Skin epidermis (tissue), 12 donors: ENCODE measurements around the gene CXCR6.

Experiments used
- H3K27ac ChIP-seq, 21 experiments: fragments of 200-600 bp; sonication (generic) in 11 of 21; one replicate each; pipeline ENCODE4 v1.5.0; 2020; ENCODE audit warnings: mild to moderate bottlenecking in 3 of 21, inconsistent platforms in 2 of 21, moderate library complexity in 2 of 21
- H3K4me3 ChIP-seq, 7 experiments: fragments of 200-600 bp; sonication (generic) in 2 of 7; one replicate each; pipeline ENCODE4 v1.5.0; 2020; ENCODE audit warnings: inconsistent platforms in 2 of 7, mild to moderate bottlenecking in 2 of 7, moderate library complexity in 1 of 7

CXCR6 gene

DNA sequence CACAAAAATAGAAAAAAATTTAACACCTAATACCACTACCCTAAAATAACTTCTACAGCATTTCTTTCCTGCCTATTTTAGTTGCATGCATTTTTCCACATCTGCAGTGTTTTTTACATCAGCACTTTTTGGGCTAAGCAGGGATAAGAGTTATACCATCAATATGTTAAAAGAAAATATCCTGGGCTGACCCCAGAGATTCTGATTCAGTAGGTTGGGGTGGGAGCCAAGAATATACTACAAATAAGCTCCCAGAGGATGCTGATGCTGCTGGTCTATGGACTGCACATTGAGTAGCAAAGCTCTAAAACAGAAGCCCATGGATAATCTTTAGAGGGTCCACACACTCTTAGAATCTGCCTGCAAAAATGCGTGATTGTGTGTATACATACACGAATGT lies 37.6 kb downstream of the CXCR6 start:
- Histone ChIP-seq H3K27ac (peak overlapping the region in 7 of 21 experiments; percentile 20 to 87 (median 52)), H3K4me3 (no peak overlapping the region)

DNA sequence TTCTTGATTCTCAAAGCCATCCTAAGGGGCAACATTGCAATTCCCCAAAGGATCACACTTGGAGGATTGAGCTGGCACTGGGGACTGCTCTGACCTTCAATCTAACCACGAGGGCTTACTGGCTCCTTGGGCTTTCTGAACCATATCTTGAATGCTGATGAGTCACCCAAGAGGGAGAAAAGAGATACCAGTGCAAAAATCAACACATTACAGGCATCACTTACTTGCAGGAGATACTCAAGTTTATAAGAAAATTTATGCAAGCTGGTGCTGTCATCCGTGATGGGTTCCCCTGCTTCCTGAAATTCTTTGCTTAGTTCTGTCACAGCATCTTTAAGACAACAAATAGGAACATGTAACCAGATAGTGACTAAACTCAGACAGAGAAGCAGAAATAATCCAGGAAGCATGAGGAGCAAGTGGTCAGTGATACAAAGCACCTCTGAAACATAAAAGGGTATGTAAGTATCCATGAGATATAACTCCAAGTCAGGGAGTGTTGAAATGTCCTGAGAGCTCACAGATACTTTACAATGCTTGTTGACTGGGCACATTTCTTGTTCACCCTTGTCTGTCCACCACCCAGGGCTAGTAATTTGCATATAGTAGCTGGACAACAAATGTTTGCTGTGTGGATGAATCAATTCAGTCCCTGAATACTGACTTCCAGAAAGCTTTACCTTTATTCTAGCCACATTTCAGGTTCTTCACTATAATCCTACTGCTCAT lies 38.2 kb downstream of the CXCR6 start:
- H3K4me3 ChIP-seq, result no peak overlapping the region
- peak overlapping the region in 7 of 21 experiments; percentile 20 to 87 (median 52) for H3K27ac ChIP-seq

DNA sequence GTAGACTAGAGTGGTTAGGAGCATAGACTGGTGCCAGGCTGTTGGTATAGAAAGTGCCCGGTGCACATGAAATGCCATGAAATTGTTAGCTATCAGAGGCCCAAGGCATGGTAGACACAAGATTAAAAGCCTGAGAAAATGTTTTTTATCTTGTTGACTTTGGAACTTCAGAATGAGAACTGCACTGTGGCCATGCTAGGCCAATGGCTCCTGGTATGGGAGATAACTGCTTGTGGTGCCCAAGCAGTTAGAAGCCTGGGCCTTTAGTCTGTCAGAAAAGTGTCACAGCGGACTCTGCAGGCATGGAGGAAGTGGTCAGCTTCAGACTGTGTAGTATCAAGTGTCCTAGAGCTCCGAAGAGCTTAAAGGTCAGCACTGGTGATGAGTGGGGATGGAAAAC lies 40.5 kb downstream of the CXCR6 start:
- Histone ChIP-seq H3K27ac (peak overlapping the region in 4 of 21 experiments; percentile 23 to 56 (median 38)), H3K4me3 (no peak overlapping the region)

DNA sequence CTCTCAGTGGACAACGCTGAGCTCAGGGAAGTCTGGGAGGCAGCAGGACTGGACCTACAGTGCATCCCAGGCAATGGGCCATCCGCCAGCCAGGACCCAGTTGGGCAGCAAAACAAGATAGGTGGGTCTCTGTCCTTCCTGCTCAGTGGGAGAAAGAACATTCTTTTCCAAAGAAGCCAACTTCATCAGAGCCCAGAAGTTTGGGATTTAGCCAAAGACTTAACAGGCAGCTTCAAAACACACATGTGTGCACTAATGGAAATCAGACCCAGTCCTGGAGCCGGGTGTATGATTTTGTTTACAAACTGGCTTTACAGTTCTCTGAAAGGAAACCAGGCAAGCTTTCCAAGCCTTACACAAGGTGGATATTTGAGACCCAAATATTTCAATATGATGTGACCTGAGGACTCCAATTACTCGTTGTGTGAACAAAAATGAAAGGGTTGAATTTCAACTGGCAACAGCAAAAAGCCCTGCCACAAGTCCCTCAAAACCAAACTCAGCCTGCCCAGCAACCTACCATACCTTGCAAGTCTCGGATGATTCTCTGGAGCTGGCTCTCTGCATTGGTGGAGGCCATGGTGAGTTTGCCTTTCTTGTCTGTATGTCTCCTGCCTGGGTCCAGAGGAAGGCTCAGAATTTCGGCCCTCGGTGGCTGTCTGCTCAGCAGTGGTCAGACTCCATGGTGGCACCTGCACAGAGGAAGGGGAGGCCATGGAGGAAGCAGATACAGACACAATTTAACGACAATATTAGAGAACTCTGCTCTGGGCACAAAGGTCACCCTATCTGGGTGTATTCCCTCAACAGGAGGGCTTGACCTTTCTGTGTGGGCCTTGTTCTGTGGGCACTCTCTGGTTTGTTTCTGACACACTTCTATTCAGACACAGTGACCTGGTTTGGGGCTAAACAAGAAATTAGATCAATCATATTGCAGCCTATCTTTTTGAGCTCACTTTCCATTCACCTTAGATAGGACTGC lies 41.4 kb downstream of the CXCR6 start:
- Histone ChIP-seq H3K4me3 (no peak overlapping the region), H3K27ac (peak overlapping the region in 10 of 21 experiments; percentile 7 to 56 (median 28))

DNA sequence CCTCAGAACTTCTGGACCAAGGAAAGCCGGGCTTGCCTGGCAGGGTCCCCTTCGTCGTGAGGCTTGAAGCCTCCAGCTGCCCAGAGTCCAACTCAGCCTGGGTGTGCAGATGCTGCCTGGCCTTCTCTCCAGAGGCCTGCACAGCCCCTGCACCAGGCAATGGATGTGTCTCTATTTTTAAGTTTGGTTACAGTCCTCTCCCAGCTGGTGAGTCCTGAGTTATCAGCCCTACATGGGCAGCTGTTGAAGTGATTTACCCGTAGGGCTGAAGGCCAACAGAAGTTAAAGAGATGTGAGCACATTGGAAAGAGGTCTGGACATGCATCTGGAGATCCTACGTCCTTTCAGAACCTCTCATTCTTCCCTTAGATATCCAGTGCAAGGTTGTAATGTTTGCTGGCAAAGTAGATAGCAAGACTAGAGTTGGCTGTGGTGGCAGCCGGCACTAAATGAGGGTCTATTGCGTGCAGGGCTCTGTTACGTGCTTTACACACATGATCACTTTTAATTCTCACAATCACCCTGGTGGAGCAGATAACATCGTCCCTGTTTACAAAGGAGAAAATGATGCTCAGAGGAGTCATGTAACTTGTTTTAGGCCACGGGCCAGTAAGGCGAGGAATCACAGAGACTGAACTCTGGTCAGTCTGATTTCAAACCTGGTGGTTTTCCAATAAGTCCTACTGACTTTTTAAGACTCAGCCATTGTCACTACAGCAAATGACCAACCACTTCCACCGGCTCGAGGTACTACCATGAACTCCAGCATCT lies 42.5 kb downstream of the CXCR6 start:
- no peak overlapping the region for H3K4me3 ChIP-seq
- peak overlapping the region in 10 of 21 experiments; percentile 18 to 80 (median 49) for H3K27ac ChIP-seq

DNA sequence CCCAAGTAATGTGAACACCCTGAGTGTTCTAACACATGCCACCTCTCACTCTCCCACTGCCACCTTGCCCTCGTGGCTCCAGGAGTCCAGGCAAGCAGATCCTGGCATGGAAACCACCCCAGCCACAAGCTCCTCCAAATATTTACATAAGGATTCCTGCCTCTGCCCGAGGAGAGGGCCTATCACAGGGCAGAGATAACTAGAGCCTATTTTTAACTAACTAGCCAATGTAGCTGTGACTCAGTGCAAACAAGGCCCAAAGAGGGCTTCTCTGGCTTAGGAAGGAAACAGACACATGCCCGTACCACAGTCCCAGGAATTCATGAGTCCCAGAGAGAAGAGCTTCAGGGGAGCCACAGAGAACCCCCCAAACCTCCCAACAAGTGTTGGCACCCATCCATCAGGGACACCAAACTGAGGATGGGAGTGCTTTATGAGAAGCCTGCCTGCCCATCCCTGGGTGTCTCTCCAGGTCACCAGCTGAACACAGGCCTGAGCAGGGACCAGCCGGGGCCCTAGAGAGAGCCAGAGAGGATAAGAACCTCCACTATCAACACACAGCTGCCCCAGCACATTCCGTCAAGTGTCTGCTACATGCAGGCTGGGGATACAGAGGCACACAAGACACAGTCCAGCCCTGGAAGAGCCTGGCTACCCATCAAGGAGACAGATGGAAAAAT lies 43.2 kb downstream of the CXCR6 start:
- Histone ChIP-seq H3K4me3 (no peak overlapping the region), H3K27ac (peak overlapping the region in 16 of 21 experiments; percentile 3 to 80 (median 44))

DNA sequence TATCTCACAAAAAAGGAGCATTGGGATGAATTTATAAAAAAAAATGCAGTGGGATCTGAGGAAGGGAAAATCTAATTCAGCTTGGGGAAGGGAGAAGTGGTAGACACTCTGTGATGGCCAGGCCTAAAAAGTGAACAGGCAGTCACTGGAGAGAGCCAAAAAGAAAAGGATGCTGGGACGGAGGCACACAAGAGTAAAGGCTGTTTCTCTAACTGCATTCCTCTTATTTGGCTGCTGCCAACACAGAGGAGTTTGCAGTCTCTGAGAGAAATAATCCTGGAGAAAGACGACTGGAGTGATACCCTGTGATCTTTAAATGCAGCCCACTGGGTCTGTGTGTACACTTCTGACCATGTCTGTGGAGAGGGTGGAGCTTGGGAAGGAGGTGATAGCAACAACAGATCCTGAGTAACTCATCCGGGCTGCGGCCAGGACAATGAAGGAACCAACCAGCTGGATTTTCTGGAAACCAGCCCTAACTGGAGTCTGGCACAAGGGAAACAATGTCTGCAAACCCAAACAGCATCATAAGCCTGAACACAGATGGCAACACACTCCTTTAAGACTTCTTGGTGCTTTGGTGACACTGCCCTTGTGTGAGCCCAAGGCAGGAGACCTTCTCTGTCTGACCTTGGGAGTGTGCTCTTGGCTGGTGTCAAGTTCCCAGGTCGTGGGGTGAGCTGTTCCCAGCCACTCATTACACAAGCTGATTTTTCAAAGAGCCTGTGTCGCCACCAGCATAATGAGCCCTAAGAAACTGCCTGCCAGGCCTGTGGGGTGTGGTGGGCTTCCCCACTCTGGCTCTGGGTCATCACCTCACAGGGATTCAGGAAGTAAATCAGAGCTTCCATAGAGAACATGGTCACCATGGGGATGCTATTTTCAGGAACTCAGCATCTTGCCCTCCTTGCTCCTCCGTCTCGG lies 44.4 kb downstream of the CXCR6 start:
- Histone ChIP-seq H3K4me3 (no peak overlapping the region), H3K27ac (peak overlapping the region in 19 of 21 experiments; percentile 4 to 80 (median 52))

DNA sequence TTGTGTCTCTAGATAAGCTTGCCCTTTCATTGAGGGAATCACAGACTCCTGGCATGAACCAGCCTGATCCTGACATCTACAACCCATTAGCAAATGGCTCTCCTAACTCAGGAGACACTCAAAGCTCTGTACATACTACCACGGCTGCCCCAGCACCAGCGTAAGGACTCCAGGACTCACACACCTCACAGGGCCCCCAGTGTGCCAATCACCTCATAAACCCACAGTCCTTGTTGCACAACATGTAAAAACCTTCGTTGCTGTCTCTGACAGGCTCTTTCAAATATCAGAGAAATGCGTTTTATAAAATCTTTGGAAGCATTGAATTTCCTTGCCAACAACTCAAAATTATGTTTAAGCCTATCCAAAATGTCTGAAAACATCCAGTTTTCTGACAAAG lies 45.1 kb downstream of the CXCR6 start:
- H3K27ac ChIP-seq, result peak overlapping the region in 19 of 21 experiments; percentile 4 to 80 (median 52)
- no peak overlapping the region for H3K4me3 ChIP-seq

DNA sequence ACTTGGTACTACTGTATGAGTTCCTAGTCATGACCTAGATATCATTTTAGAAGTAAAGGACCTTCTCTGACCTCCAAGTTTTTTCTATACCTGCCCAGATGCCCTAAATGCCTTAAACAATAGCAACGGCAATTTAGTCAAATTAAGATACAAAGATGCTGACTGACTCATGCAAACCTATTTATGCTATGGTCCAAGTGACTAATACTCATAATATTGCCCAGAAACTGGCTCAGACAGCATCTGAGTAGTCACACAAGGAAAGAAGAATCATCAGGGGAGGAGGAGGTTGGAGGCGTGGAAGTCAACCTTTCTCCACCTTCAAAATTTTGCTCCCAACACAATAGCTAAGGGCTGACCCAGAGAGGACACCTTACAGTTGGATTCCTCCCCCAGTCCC lies 45.5 kb downstream of the CXCR6 start:
- H3K4me3 ChIP-seq, result no peak overlapping the region
- peak overlapping the region in 18 of 21 experiments; percentile 24 to 80 (median 58) for H3K27ac ChIP-seq

DNA sequence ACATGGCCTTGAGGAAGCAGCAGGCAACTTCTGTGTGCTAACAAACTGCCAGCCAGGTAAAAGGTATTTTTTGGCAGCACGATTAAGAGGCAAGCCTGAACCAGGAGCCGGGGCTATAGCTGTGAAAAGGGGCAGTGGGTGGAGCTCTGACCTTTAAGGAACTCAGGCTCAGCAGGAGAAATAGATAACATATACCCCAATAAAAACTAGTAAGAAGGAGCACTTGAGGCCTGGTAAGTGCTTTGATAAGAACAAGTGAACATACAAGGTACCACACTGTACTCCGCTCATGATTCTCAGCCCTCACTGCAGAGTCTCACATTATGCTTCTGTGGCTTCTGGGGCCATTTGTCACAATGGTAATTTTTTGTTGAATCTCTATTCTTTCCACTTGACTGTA lies 46.9 kb downstream of the CXCR6 start:
- H3K27ac ChIP-seq, result peak overlapping the region in 10 of 21 experiments; percentile 18 to 80 (median 54)

DNA sequence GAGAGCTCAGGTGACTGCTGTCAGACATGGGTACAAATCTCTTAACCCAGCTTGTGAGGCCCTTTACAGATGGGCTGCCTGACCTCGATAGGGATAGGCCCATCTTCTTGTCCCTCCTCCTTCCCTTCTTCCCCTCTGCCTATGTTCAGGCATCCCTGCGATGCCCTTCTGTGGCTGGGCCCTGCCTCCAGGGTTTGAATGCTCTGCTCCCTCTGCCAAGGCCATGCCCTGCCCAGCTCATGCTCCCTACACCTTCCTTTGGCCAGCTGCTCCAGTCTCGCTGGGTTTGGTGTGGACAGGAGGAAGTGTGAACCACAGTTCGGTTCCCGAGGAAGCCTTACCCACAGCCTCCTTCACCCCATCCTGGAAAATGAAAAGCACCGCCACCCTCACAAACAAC lies 48.1 kb downstream of the CXCR6 start:
- H3K4me3 ChIP-seq, result no peak overlapping the region
- peak overlapping the region in 11 of 21 experiments; percentile 11 to 99 (median 94) for H3K27ac ChIP-seq

More for the DNA sequence above, 46.9 kb downstream of the CXCR6 start:
- no peak overlapping the region for H3K4me3 ChIP-seq

DNA sequence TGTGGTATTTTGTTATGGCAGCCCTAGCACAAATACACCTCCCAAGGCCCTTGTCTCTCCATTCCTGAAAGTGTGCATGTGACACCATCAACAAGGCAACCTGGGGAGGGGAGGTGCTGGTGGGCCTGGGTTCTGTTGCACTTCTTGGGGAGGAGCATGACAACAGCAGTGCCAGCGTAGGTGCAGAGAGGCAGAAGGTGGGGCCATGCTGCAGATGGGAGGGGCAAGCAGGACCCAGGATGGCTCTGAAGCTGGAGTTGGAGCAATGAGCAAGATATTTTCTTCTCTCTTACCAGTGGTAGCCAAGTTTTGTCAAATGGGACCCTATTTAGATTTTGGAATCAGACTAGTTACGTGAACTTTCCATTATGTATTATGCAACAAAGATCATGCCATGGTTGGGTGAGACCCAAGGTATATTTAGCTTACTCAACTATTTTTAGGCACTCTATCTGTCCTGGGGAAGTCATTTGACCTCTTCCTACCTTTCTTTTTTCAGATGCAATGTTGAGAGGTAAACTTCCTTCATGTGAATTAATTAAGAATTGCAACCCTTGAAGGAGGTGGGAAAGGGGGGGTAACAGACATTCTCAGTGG lies 49.0 kb downstream of the CXCR6 start:
- Histone ChIP-seq H3K4me3 (no peak overlapping the region), H3K27ac (peak overlapping the region in 13 of 21 experiments; percentile 13 to 99 (median 94))

DNA sequence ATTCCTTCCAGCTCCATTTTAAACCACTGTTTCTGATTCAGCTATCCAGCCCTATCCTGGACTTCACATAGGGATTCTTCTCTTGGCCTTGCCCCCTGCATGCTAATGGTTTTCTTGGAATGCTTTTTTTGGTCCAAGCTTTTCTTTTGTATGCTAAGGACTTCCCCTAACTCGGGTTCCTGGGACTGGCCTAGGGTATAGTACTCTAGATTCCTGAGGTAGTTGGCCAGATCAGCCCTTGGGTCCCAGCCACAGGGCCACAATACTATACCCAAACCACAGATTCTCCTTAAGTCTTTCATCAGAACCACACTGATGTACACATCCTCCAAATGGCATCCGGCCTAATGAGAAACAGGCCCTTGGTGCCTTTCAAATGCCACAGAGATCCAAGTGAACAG lies 49.6 kb downstream of the CXCR6 start:
- peak overlapping the region in 16 of 21 experiments; percentile 9 to 99 (median 76) for H3K27ac ChIP-seq
- H3K4me3 ChIP-seq, result no peak overlapping the region

DNA sequence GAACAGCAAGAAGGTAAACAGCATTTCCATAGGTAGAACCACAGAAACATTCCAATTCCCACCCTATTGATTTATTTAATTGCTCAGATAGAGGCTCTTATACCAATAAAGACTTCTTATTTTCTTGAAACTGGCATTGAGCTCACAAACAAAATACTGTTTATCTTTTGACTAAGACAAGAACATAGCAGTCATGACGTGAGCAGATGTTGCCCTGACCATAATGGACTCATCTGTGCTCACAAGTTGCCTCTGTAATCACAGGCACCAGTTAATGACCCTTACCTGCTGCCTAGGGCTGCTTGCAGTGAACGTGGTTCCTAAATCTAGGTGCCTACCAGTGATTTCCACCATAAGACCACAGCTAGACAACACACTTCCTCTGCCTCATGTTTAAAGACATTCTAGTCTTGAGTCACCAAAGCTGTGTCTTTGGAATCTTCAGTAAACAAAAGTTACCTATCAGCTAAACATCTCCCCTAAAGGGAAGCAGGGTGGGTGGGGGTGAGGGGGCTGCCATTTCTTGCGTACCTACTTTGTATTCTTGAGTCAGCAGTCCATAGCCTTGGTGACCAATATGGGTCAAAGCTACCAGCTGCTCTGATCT lies 50.3 kb downstream of the CXCR6 start:
- Histone ChIP-seq H3K4me3 (peak overlapping the region in 2 of 7 experiments; percentile 1 to 93), H3K27ac (peak overlapping the region in 17 of 21 experiments; percentile 4 to 99 (median 57))

DNA sequence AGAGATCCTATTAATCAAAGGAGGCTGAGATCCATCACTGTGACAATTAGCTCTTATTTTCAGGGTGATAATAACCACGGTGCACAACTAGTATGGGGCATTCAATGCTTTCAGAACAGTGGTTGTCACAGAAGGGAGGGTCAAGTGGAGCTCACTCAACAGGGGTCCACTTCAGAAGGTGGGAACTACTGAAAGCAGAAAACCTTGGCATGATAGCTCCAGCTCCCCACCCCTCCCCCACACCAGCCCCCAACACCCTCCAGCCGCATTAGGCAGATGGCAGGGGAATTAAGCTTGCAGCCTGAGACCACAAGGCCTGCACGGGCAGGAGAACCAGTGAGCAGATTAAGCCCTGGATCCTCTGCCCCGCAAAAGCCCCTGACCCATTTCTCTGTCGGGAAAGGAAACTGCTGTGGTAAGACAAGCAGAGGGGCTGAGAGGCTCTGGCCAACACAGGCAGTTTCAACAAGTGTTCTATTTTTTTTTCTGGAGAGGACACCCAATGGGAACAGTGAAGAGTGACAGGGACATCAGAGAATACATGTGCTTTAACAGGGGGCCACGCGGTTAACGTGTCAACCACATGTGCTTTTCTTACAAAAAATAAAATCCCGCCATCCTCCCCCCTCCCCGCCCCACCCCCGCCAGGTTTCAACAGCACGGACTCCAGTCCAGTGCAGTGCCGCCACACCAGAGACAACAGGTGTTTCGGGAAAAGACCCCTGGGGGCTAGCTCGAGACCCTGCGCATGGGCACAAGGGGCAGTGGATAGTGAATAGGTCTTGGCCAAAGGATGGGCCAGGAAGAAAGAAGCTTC lies 51.4 kb downstream of the CXCR6 start:
- Histone ChIP-seq H3K27ac (peak overlapping the region; percentile 74 to 99 (median 94)), H3K4me3 (peak overlapping the region; percentile 59 to 93 (median 75))
